ENCODE results near the gene INPP5A. TPM values are rescaled to one million over a fixed set of nuclear protein-coding genes. Genes with fewer than 3 reads are reported as not detected.

INPP5A gene
- total RNA-seq, 6 experiments from 2014 or later, result 58.9 to 64.6 (median 63.8) TPM

DNA sequence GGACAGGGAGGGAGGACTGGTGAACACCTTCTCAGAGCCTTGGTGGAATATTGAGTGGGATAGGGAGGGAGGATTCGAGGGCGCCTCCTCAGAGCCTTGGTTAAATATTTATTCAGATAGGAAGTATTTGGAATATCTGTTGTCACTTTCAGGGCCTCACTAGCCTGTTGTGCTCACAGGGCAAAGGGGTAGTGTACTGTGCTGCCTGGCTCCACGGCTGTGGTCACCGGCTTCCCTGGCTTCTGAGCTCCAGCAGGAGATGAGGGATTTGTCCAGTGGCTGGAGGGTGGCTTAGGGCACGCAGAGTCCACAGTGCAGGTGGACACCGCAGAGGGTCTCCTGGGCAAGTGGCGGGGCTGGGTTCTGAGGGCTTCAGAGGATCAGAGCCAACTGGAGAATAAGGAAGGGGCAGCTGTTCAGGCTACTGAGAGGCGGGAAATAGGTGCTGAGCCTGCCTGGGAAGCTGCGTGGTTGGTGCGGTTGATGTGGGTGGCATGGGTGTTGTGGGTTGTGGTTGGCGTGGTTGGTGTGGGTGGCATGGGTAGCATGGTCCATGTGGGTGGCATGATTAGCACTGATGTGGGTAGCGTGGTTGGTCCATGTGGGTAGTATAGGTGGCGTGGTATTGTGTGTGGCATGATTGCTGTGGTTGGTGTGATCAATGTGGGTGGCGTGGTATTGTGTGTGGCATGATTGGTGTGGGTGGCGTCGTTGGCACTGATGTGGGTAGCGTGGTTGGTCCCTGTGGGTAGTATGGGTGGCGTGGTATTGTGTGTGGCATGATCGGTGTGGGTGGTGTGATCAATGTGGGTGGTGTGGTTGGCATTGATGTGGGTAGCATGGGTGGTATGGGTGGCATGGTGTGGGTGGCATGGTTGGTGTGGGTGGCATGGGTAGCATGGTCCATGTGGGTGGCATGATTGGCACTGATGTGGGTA is 16.7 kb downstream of the INPP5A start:
- TF ChIP-seq, protein P1, sequence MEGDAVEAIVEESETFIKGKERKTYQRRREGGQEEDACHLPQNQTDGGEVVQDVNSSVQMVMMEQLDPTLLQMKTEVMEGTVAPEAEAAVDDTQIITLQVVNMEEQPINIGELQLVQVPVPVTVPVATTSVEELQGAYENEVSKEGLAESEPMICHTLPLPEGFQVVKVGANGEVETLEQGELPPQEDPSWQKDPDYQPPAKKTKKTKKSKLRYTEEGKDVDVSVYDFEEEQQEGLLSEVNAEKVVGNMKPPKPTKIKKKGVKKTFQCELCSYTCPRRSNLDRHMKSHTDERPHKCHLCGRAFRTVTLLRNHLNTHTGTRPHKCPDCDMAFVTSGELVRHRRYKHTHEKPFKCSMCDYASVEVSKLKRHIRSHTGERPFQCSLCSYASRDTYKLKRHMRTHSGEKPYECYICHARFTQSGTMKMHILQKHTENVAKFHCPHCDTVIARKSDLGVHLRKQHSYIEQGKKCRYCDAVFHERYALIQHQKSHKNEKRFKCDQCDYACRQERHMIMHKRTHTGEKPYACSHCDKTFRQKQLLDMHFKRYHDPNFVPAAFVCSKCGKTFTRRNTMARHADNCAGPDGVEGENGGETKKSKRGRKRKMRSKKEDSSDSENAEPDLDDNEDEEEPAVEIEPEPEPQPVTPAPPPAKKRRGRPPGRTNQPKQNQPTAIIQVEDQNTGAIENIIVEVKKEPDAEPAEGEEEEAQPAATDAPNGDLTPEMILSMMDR (IDR thresholded peaks at IDR 0.05), result no peak
- no peaks in the 10 kb centered on the region; the same call in 1 of the 2 replicates for H3K27me3 Mint-ChIP-seq (ENCODE audit: insufficient read depth)
- H3K36me3 Mint-ChIP-seq (ENCODE audit: low read depth), result 0 out of 2 replicates have a peak, but pooled peaks cover 3% of the 10 kb centered on the region
- no peak overlapping the region for H3K27ac Mint-ChIP-seq
- H3K9me3 Mint-ChIP-seq, result no peaks in the 10 kb centered on the region
- DNase-seq, result no peak
- peaks cover under 1% of the 10 kb centered on the region for H3K4me1 Mint-ChIP-seq (ENCODE audit: low read depth)
- H3K4me3 Mint-ChIP-seq, result no peak overlapping the region

DNA sequence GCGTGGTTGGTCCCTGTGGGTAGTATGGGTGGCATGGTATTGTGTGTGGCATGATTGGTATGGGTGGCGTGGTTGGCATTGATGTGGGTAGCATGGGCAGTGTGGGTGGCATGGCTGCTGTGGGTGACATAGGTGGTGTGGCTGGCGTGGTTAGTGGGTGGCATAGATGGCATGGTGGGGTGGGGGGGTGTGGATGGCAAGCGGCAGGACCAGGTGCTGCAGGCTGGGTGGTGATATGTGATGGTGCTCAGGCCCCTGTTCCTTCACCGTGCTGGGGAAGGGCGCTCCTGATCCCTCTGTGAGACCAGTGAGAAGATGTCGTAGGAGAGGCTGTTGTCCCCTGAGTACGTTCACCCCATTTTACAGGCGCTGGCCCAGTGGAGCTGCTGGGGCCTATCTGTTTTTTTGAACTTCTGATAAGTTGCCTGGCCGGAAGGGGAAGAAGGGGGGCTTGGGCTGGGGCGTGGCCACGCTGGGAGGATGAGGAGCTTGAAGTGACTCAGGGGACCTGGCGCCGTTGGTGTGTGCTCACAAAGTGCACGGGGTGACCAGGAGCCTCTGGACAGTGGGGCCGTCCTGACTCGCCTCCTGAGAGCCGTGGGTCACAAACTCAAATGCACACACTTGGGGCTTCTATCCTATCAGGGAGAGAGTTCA is 17.5 kb downstream of the INPP5A start:
- TF ChIP-seq, protein P1 (IDR thresholded peaks at IDR 0.05), result no peak
- H3K4me3 Mint-ChIP-seq, result no peak overlapping the region
- H3K4me1 Mint-ChIP-seq (ENCODE audit: low read depth), result peaks cover 9% of the 10 kb centered on the region
- no peaks in the 10 kb centered on the region for H3K9me3 Mint-ChIP-seq
- 0 out of 2 replicates have a peak, but pooled peaks cover 7% of the 10 kb centered on the region for H3K36me3 Mint-ChIP-seq (ENCODE audit: low read depth)
- no peak overlapping the region for H3K27ac Mint-ChIP-seq
- no peaks in the 10 kb centered on the region; the same call in 1 of the 2 replicates for H3K27me3 Mint-ChIP-seq (ENCODE audit: insufficient read depth)
- no peak for DNase-seq

DNA sequence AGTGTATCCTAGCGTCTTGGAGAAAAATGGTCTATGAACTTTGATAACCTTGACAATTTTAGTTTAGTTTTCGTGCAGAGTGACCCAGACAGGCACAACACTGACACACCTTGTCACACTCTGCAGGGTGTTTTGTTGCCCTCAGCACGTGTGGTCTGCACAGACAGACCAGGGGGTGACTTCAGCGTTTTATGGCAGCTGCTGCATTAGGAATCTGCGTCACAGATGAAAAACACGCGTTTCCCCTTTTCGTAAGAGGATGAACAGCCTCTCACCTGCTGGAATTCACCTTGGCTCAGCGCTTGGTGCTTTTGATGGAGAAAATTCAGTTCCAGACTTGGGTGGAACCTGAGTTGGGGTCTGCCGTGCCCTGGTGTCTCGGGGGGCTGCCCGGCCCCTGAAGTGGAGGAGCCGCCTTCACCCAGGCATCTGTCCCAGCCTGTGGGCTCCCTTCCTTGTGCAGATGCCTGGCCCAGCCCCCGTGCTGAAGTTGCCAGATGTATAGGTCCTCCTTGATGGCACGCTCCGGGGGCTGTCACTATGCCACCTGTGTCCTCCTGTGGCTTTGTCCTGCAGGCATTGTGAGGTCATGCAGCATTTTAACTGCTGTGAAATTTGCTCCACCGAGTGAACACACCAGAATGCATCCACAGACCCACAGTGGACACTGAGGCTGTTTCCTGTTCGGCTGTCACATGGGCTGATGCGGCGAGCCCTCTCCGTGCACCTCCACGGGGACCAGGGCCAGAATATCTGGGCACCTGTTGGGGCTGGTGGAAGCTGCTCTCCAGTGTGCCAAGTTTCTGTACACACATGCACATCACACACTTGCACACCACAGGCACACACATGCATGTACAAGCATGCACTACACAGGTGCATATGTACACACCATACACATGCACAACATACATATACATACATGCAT is 18.3 kb downstream of the INPP5A start:
- DNase-seq, result no peak
- TF ChIP-seq, protein P1 (IDR thresholded peaks at IDR 0.05), result no peak
- Mint-ChIP-seq H3K9me3 (no peaks in the 10 kb centered on the region), H3K4me1 (ENCODE audit: low read depth) (peaks cover 15% of the 10 kb centered on the region), H3K36me3 (ENCODE audit: low read depth) (0 out of 2 replicates have a peak, but pooled peaks cover 7% of the 10 kb centered on the region), H3K27ac (no peak overlapping the region), H3K27me3 (ENCODE audit: insufficient read depth) (no peaks in the 10 kb centered on the region; the same call in 1 of the 2 replicates), H3K4me3 (no peak overlapping the region)

DNA sequence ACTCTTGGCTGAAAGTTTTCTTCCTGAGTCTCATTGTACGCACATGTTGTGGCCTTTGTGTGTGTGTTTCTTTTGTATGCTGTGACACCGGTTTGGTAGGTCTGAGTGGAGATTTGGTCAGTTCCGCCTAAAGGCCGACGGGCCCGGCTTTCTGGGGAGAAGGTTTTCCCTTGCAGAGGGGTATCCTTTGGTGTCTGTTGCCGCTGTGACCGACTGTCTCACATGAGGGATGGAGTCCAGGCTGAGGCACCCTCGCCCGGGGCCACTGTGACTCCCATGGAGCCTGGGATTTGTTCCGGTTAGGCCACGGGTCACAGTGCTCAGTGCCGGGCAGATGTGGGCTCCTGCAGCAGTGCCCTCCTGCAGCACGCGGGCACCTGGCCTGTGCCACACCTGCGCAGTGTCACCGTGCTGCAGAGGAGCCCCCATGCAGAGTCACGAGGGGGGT is 19.4 kb downstream of the INPP5A start:
- Mint-ChIP-seq H3K4me3 (no peak overlapping the region), H3K9me3 (no peaks in the 10 kb centered on the region), H3K36me3 (ENCODE audit: low read depth) (0 out of 2 replicates have a peak, but pooled peaks cover 7% of the 10 kb centered on the region), H3K27me3 (ENCODE audit: insufficient read depth) (no peaks in the 10 kb centered on the region; the same call in 1 of the 2 replicates), H3K27ac (no peak overlapping the region), H3K4me1 (ENCODE audit: low read depth) (peaks cover 22% of the 10 kb centered on the region)
- no peak for DNase-seq
- TF ChIP-seq, protein P1 (IDR thresholded peaks at IDR 0.05), result no peak
